HG02623 (cell line): Measurements from ENCODE around the gene RENBP.

Experiments used
- ATAC-seq: cut with Tn5 transposase; IDR thresholded peaks from one replicate; pipeline ENCODE4 v1.9.1; 2021; ENCODE audit warnings: moderate library complexity; ENCODE audit not compliant: unreplicated experiment

Gene RENBP

GRCh38 chrX:153934762-153935325, 9.6 kb downstream of the RENBP start, which contains the start of gene NAA10:
Gene NAA10 (minus strand): TSS chrX:153935037. CDS start chrX:153934904, 133 bp downstream.
- ATAC-seq: peak; percentile 83

- ATAC-seq: peak; percentile 17
Measured at GRCh38 chrX:153934148-153934761, 10.2 kb downstream of the RENBP start.

GRCh38 chrX:153933748-153934147, 10.7 kb downstream of the RENBP start:
- no peak for ATAC-seq

- ATAC-seq: no peak
Measured at GRCh38 chrX:153932220-153932915, 12.1 kb downstream of the RENBP start.

- no peak for ATAC-seq
Measured at GRCh38 chrX:153931748-153932147, 12.7 kb downstream of the RENBP start.

GRCh38 chrX:153931151-153931550, 13.3 kb downstream of the RENBP start:
- no peak for ATAC-seq

- ATAC-seq: no peak
Measured at GRCh38 chrX:153930011-153930910, 14.2 kb downstream of the RENBP start.

GRCh38 chrX:153929576-153929975, 14.9 kb downstream of the RENBP start:
- no peak for ATAC-seq

GRCh38 chrX:153928846-153929245, 15.6 kb downstream of the RENBP start:
- no peak for ATAC-seq

- ATAC-seq: peak; percentile 72
Measured at GRCh38 chrX:153927922-153928760, 16.3 kb downstream of the RENBP start.

GRCh38 chrX:153927672-153927921, 16.8 kb downstream of the RENBP start:
- no peak for ATAC-seq

- ATAC-seq: peak; percentile 28
Measured at GRCh38 chrX:153926858-153927671, 17.4 kb downstream of the RENBP start.

GRCh38 chrX:153926552-153926857, 17.9 kb downstream of the RENBP start:
- no peak for ATAC-seq

- no peak for ATAC-seq
Measured at GRCh38 chrX:153925739-153926551, 18.5 kb downstream of the RENBP start, which contains the start of gene ARHGAP4. Gene ARHGAP4 (minus strand): TSS chrX:153926264. CDS start chrX:153926202, 62 bp downstream.

GRCh38 chrX:153925387-153925738, 19.1 kb downstream of the RENBP start:
- ATAC-seq: no peak

GRCh38 chrX:153924149-153924861, 20.1 kb downstream of the RENBP start:
- ATAC-seq: no peak

- ATAC-seq: no peak
Measured at GRCh38 chrX:153922932-153923857, 21.2 kb downstream of the RENBP start.
